Activated T-helper 1 cell treated with anti-CD3 and anti-CD28 coated beads, Interleukin-2, amount 50 U/mL, for 16 hours (primary cell): ENCODE data around the gene ACYP1.

Experiments
- DNase-seq, 2 donors: peaks; one replicate each; pipeline ENCODE4 v3.0.0-alpha.2; 2020; ENCODE audit warnings: low read depth in 1 of 2, low spot score in 1 of 2

Gene ACYP1

DNA sequence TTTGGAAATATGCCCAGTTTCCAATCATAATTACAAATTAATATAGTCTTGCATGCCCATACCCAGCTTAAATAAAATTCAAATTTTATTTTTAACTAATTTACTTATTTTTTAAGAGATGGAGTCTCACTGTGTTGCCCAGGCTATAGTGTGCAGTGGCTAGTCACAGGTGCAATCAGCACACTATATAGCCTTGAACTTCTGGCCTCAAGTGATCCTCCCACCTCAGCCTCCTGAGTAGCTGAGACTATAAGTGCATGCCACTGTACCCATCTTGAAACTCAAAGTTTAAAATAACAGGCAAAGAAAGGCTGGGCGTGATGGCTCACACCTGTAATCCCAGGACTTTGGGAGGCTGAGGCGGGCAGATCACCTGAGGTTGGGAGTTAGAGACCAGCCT is 22.9 kb downstream of the ACYP1 start:
- DNase-seq = no peak

DNA sequence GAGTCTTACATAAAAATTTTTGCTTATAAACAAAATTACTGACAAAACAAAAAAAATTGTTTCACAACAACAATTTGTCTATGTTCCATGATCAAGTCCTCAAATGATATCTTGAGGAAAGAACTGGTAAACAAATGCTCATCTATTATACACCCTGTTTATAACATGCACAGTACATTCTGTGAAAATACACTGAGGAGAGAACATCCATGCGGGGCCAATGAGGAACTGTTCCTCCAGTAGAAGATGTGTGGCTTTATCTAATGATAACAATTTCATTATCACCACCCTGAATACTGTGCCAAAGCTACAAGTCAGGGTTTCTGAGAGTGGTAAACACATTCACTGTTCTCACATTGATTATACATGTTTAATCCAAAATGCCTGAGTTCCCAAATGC is 23.3 kb downstream of the ACYP1 start:
- DNase-seq = no peak

- DNase-seq = no peak
Observed at GRCh38 chr14:75032939-75033338, 30.9 kb downstream of the ACYP1 start.

DNA sequence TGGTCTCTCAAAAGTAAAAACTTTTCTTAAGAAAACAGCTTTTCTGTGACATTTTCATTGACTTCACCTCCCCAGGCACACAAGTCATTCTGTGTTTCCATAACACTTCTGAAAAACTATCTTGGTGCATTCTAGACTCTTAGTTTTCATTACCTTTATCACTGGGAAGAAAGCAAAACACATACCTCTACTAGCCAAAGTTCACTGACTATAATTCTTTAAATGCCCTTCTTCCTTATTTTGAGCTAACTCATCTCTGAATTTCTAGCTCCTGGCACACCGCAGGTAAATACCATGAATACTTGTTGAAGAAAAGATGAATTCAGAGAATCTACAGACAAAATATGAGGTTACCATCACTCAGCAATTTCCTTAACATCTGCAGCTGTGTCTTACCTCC is 33.7 kb downstream of the ACYP1 start:
- no peak for DNase-seq

- DNase-seq = no peak
Observed at GRCh38 chr14:75025876-75026275, 37.9 kb downstream of the ACYP1 start.

- DNase-seq = no peak
Observed at GRCh38 chr14:75025082-75025481, 38.7 kb downstream of the ACYP1 start.

DNA sequence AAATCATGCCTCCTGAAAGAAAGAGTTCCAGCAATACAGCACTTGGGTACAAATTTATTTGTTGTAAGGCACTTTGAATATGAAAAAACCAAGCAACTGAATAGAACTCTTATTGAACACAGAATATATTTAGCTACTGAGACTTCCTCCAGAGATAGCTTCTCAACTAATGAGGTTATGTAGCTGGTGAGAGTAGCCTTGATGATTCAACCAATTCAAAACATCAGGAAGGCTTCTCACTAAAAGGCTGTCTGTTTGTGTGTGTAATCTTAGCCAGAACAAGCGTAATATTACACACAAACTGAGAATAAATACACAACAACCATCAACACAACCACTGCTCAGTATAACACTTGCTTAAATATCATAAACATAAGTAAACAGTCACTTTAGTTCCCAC is 40.7 kb downstream of the ACYP1 start:
- no peak for DNase-seq

DNA sequence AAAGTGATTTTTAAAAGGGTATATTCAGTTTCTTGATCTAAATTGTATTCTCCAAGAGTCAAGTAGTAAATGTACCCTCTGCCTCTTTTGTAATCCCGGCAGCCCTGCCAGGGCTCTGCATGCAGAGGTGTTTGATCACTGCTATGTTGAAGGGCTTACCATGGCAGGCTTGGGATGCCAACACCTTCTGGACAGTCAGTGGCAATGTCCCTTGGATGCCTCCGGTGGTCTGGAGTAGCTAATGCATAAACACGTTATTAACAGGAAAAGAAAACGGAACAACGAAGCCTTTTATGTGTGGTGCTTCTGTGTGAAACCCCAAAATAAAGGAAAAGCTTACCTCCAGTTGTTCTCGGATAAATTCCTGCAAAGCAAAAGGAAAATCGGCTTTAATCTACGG is 41.2 kb downstream of the ACYP1 start:
- no peak for DNase-seq

- no peak for DNase-seq
Observed at GRCh38 chr14:75018694-75019093, 45.1 kb downstream of the ACYP1 start.

DNA sequence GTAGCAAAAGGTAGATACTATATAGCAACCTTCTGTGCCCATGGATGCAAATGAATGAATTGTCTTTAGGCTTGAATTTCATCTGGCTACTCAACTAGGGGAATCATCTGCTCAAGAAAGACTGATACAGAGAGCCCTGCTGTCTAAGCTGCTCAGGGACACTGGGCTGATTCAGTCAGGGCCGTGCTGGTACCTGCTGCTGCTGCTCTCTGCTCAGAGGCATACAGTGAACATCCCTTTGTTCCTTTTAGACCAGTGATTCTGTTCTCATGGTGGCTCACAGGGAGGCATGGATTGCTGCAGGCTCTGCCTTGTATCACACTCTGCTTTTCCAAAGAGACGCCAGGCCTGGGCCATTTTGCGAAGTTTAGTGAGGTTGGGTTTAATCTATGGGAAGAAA is 47.0 kb downstream of the ACYP1 start:
- DNase-seq = no peak

DNA sequence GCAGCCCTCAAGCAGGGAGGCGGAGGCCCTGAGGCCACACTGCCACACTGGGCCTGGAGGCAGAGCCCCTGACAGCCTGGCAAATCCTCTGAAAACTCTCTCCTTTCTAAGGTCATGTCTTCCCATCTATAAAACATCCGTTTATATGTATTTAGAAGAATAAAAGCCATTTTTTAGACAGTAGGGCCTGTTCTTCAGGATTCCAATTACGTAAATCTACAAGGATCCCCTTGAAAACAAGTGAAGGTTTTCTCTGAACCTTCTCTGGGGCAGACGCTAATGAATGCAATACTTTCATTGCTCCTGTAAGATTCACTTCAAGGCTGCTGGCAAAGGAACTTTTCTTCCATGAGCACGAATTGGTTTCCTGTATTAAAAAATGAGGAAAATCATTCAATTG is 48.3 kb downstream of the ACYP1 start:
- no peak for DNase-seq

DNA sequence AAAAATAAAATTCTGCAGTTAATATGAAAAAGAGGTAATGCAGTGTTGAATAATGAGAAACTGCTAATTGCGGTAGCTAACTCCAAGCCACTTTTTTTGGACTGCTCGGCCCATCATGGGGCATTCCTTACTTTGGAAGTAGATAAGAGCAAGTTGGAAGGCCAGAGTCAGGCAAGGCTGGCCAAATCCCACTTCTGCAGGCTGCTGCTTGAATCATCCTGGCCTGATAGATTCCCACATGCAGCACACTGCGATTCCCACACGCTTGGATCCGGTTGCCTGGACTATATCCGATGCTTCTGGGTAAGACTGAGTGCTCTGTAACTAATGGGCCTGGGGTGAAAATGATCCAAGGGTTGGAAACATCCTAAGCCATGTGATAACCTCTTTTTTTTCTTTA is 50.5 kb downstream of the ACYP1 start:
- no peak for DNase-seq

DNA sequence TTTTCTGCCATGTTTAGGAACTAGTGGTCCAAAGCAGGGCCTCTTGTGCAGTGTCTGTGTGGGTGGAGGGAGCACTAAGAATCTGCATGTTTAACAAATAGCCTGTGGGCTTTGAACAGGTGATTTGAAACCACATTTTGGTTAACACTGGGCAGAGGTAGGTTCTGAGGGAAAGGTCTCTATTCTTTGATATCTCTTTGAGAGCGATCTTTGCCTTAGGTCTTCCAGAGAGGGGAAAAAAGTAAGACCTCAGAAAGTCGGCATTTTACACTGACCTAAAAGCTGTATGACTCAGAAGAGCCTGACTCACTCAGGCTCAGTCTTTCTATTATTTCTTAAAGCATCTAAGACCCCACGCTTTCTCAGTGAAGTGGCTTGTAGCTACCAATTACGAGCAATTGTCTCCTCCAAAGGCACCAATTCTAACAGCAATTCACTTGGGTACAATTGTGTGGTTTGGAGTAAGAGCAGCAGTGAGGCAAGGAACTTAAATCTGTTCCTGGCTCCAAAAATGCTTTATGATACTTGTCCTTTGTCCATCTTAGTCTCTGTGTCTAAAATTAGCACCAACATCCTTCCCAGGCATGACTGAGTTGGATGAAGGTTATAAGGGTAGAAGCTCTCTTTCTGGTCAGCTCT is 52.3 kb downstream of the ACYP1 start:
- DNase-seq = no peak

- DNase-seq = no peak
Observed at GRCh38 chr14:75010472-75011093, 53.2 kb downstream of the ACYP1 start.

- DNase-seq = no peak
Observed at GRCh38 chr14:75009176-75009575, 54.6 kb downstream of the ACYP1 start.

DNA sequence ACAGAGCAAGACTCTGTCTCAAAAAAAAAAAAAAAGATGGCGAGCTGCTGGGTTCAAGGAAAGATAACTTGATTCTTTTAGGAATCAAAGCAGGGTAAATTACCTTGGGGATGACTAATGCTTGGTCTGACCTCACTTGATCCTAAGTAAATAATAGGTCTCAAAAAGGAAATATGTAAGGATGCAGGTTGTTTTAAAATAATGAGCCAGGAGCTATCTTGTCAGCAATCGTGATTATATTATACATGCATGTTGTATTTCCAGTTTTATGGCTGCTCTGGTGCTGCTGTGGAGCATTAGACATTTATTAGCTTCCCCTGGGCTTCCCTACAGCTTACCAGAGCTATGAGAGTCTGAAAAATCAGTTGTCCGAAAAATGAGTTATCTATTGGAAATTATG is 58.5 kb downstream of the ACYP1 start:
- no peak for DNase-seq

DNA sequence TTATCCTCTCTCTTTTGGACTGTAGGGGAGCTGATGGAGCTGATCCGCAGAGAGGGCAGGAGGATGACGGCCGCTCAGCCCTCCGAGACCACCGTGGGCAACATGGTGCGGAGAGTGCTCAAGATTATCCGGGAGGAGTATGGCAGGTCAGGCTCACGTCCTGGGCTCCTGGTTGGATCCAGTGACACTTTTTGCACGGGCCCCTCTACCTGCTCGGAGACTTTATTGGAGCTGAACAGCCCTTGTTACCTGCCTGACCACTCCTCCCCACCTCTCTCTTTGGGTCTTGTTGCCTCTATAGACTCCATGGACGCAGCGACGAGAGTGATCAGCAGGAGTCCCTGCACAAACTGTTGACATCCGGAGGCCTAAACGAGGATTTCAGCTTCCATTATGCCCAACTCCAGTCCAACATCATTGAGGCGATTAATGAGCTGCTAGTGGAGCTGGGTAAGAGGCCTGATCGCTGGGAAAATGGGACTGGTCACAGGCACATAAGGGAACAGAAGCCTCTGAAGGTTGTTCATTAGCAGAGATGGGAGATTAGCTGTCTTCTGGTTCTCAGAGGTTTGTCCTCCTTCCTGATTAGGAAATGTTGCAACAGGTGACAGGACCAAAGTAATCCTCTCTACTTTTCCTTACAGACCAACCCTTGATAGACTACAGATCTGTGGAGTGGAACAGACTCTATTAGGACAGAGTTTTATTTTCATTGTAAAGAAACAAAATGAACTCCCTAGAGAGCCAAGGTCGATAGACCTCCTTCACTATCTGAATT is 60.4 kb downstream of the ACYP1 start:
- DNase-seq = no peak
